ENCODE data around the gene CASQ1. TPM values are rescaled to one million over a fixed set of nuclear protein-coding genes. Genes with fewer than 3 reads are reported as not detected.

Gene CASQ1
- total RNA-seq, 1 donor from 2014 or later, result not detected

GRCh38 chr1:160204526-160205241 lies 14.3 kb downstream of the CASQ1 start:
- intact Hi-C loops (cut with micrococcal nuclease), result loop anchor here (1.0 to 10.0 kb wide), 7 partner anchors 48 to 1127 kb away; partner anchors contain the start of genes AIM2, COPA, NCSTN and PEX19

GRCh38 chr1:160205242-160206035 lies 15.1 kb downstream of the CASQ1 start, which contains the start of gene PEA15:
TSS of gene PEA15 (plus strand) at chr1:160205384. CDS start at chr1:160211545, 6,161 bp downstream.
- intact Hi-C loops (cut with micrococcal nuclease), result loop anchor here (1.0 to 10.0 kb wide), 8 partner anchors 47 to 1128 kb away; partner anchors contain the start of genes AIM2, COPA, NCSTN and PEX19

GRCh38 chr1:160206036-160206389 lies 15.6 kb downstream of the CASQ1 start:
- intact Hi-C loops (cut with micrococcal nuclease), result loop anchor here (2.0 to 10.0 kb wide), 3 partner anchors 175 to 1129 kb away; partner anchors contain the start of genes AIM2, PIGM and TAGLN2

- intact Hi-C loops (cut with micrococcal nuclease), result loop anchor here (2.0 to 10.0 kb wide), 3 partner anchors 176 to 1129 kb away; partner anchors contain the start of genes AIM2, PIGM and TAGLN2
These were observed 16.2 kb downstream of the CASQ1 start for GRCh38 chr1:160206421-160207117.

GRCh38 chr1:160207118-160207650 lies 16.8 kb downstream of the CASQ1 start:
- intact Hi-C loops (cut with micrococcal nuclease), result loop anchor here (2.0 to 10.0 kb wide), 3 partner anchors 176 to 1130 kb away; partner anchors contain the start of genes AIM2, PIGM and TAGLN2

GRCh38 chr1:160207771-160208556 lies 17.6 kb downstream of the CASQ1 start:
- intact Hi-C loops (cut with micrococcal nuclease), result loop anchor here (2.0 to 10.0 kb wide), 3 partner anchors 177 to 1131 kb away; partner anchors contain the start of genes AIM2, PIGM and TAGLN2

- intact Hi-C loops (cut with micrococcal nuclease), result loop anchor here (5.0 to 10.0 kb wide), 2 partner anchors 284 to 1131 kb away; partner anchors contain the start of genes AIM2 and TAGLN2
These were observed 18.4 kb downstream of the CASQ1 start for GRCh38 chr1:160208557-160209320.

GRCh38 chr1:160209321-160210046 lies 19.1 kb downstream of the CASQ1 start:
- intact Hi-C loops (cut with micrococcal nuclease), result loop anchor here (5.0 to 10.0 kb wide), 2 partner anchors 285 to 1132 kb away; partner anchors contain the start of genes AIM2 and TAGLN2

GRCh38 chr1:160210561-160210960 lies 20.2 kb downstream of the CASQ1 start:
- intact Hi-C loops (cut with micrococcal nuclease), result no loop called here

GRCh38 chr1:160211046-160211790 lies 20.8 kb downstream of the CASQ1 start:
- intact Hi-C loops (cut with micrococcal nuclease), result no loop called here

- intact Hi-C loops (cut with micrococcal nuclease), result no loop called here
These were observed 24.2 kb downstream of the CASQ1 start for GRCh38 chr1:160214481-160215140.

GRCh38 chr1:160216301-160216700 lies 25.9 kb downstream of the CASQ1 start:
- intact Hi-C loops (cut with micrococcal nuclease), result no loop called here

GRCh38 chr1:160217481-160218051 lies 27.2 kb downstream of the CASQ1 start:
- intact Hi-C loops (cut with micrococcal nuclease), result no loop called here

- intact Hi-C loops (cut with micrococcal nuclease), result no loop called here
These were observed 28.9 kb downstream of the CASQ1 start for GRCh38 chr1:160219062-160219929.

- intact Hi-C loops (cut with micrococcal nuclease), result no loop called here
These were observed 29.9 kb downstream of the CASQ1 start for GRCh38 chr1:160220301-160220700.

GRCh38 chr1:160221089-160221488 lies 30.7 kb downstream of the CASQ1 start:
- intact Hi-C loops (cut with micrococcal nuclease), result no loop called here
